HG02938 (cell line): ENCODE data around the gene NTSR1.

Source experiments
- ATAC-seq: cut with Tn5 transposase; IDR thresholded peaks from one replicate; pipeline ENCODE4 v1.9.1; 2021; ENCODE audit warnings: mild to moderate bottlenecking, moderate library complexity; ENCODE audit not compliant: unreplicated experiment

The NTSR1 gene

DNA sequence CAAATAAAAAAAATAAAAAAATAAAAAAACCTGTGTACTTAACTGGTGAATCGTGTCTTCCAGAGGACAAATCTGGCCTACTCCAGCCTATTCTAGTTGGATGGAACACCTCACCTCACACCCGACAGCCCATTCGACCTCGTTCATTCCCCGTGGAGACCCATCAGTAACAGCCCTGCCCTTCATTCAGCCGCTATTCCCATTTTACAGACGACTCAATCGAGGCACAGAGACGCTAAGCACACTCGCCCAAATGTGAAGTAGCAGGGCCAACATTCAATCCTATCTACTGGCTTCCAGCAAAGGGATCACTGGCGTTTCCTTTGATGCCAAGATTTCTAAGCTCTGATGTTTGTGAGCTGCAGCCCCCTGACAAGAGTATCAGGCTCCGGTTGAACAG, 1.8 kb upstream of the NTSR1 start:
- no peak for ATAC-seq

DNA sequence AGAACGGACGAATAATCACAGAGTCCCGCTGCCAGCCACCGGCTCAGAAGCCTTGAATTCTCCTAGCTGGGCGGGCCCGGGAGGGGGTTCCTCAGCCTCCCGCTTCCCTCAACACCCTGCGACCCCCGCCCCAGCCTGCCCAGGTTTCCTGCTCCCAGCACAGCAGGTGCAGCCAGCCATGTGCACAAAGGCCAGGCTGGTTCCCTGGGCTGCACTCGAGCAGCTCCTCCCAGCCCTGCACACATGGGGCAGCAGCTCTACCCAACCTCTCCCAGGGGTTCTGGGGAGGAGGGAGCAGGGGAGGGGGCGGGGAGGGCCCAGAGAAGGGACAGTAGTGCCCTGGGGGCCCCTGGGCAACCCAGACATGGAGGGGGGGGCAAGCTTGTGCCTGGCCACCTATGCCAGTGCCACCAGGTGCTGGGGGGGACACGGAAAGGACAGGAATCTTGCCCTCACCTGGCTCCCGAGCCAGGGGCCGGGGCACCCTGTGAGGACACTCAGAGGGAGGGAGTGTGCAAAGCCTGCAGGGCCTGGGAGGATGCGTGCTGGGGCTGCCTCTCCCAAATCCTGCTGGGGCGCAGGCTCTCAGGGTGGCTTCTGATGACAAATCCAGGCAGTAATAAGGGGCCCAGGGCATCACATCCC, 1.2 kb upstream of the NTSR1 start:
- no peak for ATAC-seq

DNA sequence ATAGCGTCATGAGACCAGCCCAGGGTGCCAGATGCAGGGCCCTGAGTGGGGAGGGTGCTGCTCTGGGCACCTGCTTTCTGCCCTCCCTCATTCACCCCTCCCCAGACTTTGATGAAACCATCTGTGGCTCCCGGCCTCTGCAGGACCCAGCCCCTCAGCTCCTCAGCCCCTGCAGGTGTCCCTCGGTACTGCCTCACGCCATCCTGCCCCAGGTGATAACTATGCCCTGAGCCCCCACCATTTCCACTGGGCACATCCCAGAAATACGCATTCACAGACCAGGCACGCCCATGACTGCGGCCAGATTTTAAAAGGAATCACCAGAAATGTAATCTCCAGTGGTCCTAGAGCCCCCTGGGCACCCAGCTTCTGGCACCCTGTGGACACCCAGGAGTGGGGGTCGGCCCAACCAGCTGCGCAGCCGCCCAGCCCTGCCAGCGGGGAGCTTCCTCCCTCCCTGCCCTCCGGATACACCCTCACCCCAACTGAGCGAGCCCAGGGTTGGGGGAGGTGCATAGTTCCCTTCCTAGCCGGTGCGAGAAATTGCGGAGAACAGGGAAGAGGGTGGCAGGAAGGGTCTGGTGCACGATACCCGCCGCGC, 615 bp upstream of the NTSR1 start:
- no peak for ATAC-seq

DNA sequence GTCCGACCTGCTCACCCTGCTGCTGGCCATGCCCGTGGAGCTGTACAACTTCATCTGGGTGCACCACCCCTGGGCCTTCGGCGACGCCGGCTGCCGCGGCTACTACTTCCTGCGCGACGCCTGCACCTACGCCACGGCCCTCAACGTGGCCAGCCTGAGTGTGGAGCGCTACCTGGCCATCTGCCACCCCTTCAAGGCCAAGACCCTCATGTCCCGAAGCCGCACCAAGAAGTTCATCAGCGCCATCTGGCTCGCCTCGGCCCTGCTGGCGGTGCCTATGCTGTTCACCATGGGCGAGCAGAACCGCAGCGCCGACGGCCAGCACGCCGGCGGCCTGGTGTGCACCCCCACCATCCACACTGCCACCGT, 885 bp downstream of the NTSR1 start:
- ATAC-seq: no peak

DNA sequence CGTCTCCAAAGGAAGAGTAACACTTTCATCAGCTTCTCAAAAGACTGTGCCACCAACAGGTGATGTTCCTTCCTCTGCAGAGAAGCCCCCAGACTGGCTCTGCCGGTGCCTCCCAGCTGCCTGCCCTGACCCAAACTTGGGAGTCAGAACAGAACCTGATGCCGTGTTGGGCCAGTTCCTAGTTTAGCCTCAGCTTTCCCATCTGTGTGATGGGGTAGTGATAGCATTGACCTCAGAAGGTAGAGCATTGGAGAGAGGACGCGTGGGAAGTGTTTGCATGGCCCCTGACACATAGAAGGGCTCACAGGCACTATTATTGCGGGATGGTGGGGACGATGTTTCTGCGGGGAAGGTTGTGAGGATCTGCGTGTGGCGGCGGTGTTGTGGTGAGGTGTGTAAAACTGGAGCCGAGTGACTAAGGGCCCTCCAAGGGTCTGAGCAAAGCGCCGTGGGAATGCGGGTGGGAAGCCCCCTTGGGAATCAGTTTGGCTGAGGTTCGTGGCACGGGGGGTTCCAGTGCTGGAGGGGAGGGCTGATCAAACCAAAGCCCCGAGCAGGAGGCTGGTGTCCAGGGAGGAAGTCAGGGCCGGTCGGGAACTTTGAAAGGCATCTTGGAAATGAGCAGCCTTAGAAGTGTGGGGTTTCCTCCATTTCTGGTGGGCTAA, 1.7 kb downstream of the NTSR1 start:
- ATAC-seq: no peak

DNA sequence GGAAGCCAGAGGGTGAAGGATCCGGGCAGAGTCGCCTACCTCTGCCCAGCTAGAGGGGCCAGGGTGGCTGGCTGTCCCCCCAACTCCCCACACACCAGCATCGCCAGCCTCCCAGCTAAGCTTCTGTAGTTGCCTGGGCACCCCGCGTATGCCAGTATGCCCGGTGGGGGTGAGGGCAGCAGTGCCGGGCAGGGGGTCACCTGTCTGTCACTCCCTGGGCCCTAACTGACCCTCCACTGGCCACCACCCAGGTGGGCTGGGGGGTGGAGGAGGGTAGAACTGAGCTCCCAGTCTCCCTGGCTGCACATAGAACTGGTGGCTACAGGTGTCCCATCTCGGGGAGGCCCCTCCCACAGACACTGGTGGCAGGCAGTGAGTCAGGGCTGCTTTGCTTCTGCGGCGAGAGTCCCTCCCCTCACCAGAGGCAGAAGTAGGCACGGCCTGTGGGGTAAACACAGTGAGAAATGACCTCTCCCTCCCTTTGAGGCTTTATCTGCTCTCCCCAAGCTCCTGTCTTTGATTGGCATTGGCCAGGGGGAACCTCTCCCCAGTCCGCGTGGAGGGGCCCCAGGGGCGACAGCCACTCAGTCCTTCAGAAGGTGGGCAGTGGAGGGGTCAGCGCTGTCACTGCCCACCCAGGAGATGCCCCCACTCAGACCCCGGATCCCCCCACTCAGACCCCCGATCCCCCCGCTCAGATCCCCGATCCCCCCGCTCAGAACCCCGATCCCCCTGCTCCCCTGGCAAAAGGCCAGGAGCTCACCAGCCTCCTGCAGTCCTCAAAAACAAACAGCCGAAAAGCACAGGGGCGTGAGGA, 2.5 kb downstream of the NTSR1 start:
- ATAC-seq: no peak

DNA sequence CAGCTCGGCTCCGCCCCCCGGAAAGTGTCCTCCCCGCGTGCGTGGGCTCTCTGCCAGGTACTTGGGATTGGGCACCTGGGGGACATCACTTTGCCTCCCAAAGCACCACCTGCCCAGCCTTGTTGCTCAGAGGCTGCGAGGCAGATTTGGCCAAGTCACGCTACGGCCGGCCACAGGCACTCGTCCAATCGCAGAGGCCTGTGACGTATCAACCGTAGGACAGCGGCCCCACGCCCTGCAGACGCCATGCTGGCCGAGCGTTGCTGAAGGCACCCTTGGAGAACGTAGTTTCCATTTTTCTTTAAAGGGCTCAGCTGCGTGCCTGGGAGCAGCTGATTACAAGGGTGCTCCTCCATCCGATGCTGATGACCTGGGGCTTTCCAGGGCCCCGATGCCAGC, 3.1 kb downstream of the NTSR1 start:
- no peak for ATAC-seq

DNA sequence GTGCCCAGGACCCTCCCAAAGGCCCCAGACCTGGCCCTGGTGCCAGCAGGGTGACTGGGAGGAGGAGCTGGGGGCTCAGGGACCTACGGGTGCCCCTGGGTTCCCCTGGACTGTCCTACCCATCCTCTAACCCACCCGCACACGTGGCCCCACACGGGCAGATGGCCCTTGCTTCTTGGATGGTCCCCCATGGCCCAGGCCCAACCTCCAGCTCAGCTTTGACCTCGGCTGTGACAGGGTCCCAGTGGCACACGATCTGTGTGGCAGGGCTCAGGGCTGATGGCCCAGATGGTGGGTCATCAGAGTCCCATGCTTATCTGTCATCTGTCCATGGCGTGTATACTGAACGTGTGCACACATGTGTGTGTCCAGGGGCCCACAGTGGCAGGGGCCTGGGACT, 4.0 kb downstream of the NTSR1 start:
- no peak for ATAC-seq

DNA sequence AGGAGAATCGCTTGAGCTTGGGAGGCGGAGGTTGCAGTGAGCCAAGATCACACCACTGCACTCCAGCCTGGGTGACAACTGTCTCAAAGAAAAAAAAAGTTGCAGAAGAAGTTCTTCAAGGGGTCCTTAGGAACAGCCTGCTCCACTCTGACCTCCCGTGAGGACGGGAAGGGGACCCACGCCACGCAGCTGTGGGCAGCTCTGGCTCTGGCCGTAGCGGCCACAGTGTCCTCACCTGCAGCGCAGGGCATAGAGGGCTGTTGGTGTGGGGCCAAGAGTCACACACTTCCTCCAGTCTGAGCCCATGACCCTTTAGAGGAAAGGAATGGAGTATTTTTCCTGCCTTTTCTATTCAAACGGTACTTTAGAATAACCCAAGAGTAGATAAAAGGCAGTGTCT, 5.4 kb downstream of the NTSR1 start:
- ATAC-seq: no peak

DNA sequence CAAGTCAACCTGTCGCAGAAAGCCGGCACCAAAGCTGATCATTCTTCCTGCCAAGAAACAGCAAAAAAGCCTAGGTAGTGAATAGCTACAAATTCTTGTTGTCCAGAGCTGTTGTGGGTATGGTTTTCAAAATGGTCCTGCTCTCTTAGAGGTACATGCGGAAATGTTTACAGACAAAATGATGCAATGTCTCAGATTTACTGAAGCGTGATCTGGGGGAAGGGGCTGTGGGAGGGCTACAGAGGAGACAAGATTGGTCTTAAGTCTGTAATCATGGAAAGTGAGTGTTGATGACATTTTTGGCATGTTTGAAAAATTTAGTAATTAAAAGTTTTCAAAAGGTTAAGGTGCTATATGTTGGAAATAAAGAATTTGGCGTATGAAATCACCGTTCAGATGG, 6.2 kb downstream of the NTSR1 start:
- ATAC-seq: no peak

DNA sequence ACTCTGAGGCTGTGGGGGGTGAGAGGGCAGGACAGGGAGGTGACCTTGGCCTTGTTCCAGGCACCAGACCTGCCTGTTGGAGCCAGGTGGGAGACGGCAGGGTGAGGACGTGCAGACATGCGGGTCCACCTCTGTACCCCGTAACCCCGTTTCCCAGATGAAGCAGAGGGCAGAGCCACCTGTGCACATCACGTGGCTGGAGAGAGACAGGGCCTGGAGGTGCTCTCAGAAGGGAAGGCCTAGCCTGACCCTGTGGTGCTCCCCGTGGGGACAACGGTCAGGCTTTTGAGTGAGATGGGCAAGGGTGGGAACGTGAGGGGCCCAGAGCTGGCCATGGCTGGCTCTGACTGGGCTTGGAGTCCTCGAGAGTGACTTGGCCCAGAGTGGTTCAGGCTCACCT, 6.6 kb downstream of the NTSR1 start:
- ATAC-seq: no peak

DNA sequence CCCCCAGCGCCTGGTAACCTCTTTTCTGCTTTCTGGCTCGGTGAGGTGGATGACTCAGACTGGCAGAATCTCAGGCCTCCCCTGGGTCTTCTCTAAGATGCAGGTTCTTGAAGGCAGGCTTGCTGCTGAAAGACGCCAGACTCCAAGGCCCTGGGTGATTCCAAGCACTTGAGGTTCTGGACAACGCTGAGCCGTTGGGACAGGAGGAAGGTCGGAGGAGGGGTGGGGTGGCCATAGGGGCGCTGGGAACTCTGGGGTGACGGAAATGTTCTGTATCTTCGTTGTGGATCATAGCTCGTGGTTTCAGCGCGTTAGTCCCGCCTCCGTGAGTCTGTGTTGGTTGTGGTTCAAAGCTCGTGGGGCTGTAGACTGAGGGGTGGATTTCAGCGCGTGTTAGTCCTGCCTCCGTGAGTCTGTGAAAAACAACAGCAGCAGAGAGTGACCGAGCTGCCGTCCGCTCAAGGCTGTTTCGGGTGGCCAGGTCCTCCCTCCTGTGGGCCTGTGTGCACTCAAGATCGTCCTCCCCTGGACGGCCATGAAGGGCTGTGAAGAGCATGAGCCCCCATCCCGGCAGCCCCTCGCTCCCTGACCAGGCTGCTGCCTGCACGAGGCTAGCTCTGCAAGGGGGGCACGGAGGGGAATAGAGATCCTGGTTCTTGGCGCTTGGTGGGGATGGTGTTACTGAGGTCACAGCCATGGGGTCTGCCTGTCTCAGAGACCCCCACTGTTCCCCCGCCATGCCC, 7.7 kb downstream of the NTSR1 start:
- ATAC-seq: no peak

DNA sequence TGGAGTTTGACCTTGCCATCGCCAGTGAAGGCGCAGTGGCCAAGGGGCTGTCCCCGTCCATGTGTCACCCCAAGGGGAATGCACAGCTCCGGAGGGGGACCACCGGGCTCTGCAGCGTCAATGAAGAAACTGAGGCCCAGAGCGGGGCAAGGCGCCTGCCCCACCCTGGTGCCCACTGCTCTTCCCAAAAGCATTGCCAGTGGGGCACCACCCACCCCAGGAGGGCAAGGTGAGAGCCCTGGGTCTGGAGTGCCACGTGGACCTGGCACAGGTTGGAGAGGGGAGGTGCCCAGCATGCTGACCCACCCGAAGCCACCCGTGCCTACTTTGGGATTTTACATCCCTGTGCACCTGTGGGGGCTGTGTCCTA, 8.3 kb downstream of the NTSR1 start:
- no peak for ATAC-seq

DNA sequence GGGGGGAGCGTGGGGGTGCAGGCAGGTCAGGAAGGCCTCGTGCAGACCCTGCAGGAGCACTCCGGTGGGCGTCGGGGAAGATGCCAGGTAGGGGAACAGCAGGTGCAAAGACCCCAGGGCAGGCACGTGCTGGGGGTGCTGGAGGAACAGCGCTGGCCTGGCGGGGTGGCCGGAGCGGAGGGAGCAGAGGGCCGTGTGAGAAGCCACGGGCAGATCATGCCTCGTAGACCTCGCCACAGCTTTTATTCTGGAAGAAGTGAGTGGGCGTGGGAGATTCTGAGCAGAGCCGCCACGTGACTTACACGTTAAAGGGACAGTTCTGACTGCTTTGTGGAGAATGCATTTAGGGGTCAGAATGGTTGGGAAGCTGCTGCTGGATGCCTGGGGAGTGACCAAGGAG, 9.3 kb downstream of the NTSR1 start:
- ATAC-seq: no peak

DNA sequence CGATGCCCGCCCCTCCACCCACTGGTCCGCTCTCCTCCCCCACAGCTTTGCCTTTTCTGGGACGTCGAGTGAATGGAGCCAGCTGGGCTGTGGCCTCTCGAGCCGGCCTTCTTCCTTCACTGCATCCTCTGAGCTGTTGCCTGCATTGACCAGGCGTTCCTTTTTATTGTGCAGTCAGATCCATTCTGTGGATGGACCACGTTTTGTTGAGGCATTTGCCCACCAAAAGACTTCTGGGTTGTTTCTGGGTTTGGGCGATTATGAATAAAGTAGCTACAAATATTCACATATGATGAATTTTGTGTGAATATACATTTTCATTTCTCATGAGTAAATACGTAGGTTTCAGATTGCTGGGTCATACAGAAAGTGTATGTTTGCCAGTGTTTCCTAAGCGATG, 9.9 kb downstream of the NTSR1 start:
- ATAC-seq: no peak

DNA sequence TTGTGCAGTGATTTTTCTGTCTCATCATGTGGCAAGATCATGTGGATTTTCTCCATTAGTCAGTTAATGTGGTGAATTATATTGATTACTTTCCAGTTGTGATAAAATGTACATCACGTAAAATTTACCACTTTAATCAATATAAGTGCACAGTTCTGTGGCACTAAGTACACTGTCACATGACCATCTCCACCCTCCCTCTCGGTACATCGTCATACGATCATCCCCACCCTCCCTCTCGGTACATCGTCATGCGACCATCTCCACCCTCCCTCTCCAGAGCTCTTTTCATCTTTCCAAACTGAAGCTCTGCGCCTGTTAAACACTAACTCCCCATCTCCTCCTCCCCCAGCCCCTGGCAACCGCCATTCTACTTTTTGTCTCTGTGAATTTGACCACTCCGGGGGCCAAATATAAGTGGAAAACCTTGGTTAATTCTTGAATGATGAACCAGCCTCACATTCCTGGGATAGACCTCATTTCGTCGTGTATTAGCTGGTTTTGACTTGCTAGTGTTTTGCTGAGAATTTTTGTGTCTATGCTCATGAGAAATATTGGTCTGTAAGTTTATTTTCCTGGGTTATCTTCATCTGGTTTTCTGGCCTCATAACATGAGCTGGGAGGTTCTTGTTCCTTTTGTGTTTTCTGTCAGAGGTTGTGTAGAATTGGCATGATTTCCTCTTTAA, 10.8 kb downstream of the NTSR1 start:
- ATAC-seq: no peak

DNA sequence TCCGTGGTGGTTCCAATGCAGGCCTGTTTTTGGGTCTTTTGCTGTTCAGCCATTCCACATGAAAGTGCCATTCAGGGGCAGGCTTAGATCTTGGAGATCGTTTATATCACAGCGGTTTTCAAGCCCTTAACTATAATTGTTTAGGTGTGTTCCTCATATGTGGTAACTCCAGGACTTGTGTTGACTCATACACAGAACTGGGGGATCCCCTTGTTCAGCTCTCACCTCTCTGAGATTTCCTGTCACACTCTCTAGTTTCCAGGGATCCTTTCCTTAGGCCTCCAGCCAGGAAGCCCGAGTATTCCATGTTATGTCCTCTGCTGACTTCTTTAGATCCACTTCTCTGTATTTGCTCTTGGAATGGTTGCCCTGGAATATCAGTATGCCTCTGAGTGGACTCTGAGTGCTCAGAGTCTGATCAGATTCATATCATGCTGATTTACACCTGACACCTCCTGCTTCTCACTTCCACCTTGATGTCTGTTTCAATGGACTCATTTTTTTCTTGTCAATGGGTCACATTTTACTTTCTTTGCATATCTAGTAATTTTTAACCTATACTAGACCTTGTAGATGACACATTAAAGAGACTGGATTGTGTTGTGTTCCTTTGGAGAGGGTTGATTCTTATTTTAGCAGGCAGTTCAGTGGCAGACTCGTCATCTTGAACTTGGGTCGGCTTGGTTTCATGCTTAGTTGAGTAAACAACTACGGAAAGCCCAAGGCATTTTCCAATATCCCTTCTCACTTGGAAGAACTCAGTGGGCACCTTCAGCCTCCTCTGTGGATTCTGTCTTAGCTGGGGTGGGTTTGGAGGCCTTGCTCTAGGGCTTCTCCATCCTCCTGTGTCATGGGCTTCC, 13.1 kb downstream of the NTSR1 start:
- ATAC-seq: no peak

DNA sequence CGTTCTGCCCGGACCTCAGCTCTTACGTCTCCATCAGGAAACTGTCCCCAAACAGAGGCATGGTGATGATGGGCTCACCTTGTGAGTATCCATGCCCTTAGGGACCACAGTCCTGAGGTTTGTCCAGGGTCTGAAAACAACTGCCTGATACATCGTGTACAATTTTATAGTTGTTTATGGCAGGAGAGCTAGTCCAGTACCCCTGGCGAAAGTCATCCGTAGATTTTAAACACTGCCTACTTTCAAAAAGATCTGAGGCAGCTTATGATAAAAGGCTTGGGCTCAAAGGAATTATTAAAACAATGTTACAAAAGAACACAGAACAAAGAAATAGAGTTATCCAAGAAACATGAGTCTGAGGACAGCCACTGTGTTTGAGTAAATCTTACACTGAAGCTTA, 14.0 kb downstream of the NTSR1 start:
- no peak for ATAC-seq

DNA sequence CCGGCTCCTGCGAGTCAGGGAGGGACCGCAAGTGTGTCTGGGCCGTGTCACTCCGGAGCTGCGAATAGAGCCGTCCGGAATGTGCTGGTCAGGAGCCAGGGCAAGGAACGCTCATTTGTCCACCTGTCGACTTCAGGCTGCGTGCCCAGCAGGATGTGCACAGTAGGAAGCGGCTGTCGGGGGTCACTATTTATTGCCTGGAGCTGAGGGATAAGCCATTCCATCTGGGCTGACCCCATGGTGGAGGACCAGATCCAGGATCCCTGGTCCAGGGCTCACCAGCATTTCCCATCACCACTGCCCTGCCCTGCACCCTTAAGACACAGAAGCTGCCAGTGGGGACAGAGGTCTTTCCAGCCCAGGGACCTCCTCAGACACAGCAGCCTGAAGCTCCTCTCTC, 14.7 kb downstream of the NTSR1 start:
- no peak for ATAC-seq
